Vagina (tissue), 2 donors: ENCODE measurements around the gene RANBP10. TPM values are rescaled to one million over a fixed set of nuclear protein-coding genes. Genes with fewer than 3 reads are reported as not detected.
A peak's percentile ranks its signal among the peaks of the same experiment; 100 is the strongest.

ENCODE experiments used
- DNase-seq, 2 donors: peaks; one replicate each; pipeline ENCODE4 v3.0.0-alpha.2; 2017; ENCODE audit errors: extremely low spot score in 2 of 2
- H3K27ac ChIP-seq: fragments of 200-600 bp; sonication (generic); one replicate; pipeline ENCODE4 v1.5.1; 2019
- H3K27me3 ChIP-seq: fragments of 200-600 bp; sonication (generic); one replicate; pipeline ENCODE4 v1.5.1; 2019
- H3K36me3 ChIP-seq, 2 donors: fragments of 200-600 bp; sonication (generic); one replicate each; pipeline ENCODE4 v1.5.1; 2017 to 2019
- H3K4me1 ChIP-seq: fragments of 200-600 bp; sonication (generic); one replicate; pipeline ENCODE4 v1.5.1; 2019
- H3K4me3 ChIP-seq, 2 donors: fragments of 200-600 bp; sonication (generic); 1 replicate in 1 of 2; 2 replicates in 1 of 2; pipeline ENCODE4 v1.5.1; 2016 to 2019
- H3K9me3 ChIP-seq: fragments of 200-600 bp; sonication (generic); one replicate; pipeline ENCODE4 v1.5.1; 2019
- CTCF ChIP-seq, 3 experiments: fragments of 450-650 bp in 2 of 3; fragments of 200-600 bp in 1 of 3; sonication (generic) in 1 of 3; IDR thresholded peaks; one replicate each; pipeline ENCODE4 v1.5.1; 2017 to 2019; ENCODE audit warnings: antibody characterized with exemption in 3 of 3, mild to moderate bottlenecking in 2 of 3, moderate library complexity in 2 of 3
- POLR2A ChIP-seq, 2 donors: fragments of 450-650 bp; IDR thresholded peaks; one replicate each; pipeline ENCODE4 v1.6.1; 2017; ENCODE audit warnings: antibody characterized with exemption in 2 of 2, mild to moderate bottlenecking in 2 of 2, moderate library complexity in 2 of 2
- POLR2AphosphoS5 ChIP-seq, 2 donors: sonication (generic); formaldehyde crosslinking; IDR thresholded peaks; one replicate each; pipeline ENCODE4 v1.9.0; 2017; ENCODE audit warnings: antibody characterized with exemption in 2 of 2, mild to moderate bottlenecking in 2 of 2, low read depth in 1 of 2; ENCODE audit not compliant: insufficient read depth in 1 of 2
- intact Hi-C: fragments of 100-400 bp; cut with DNase I; formaldehyde crosslinking; loops from one replicate; pipeline ENCODE4 v1.15.1; 2023
- total RNA-seq: library from RNA; depleted of rRNA; stranded (reverse); fragments of >200 nt; gene quantifications from one replicate; pipeline ENCODE4 v1.2.3, GENCODE V29; 2016

Gene RANBP10
- total RNA-seq, 1 donor from 2014 or later, result 17.9 TPM

GRCh38 chr16:67723151-67723910 lies 83.0 kb downstream of the RANBP10 start:
- TF ChIP-seq POLR2AphosphoS5 (IDR thresholded peaks at IDR 0.05; ENCODE audit: insufficient read depth in 1 of 2, low read depth in 1 of 2) (no peak), POLR2A (IDR thresholded peaks at IDR 0.05) (no peak), CTCF (IDR thresholded peaks at IDR 0.05) (no peak)
- intact Hi-C loops, result no loop called here
- no peaks in the 10 kb centered on the region for H3K9me3 ChIP-seq
- peaks cover 0 to 29% of the 10 kb centered on the region in 2 donors for H3K36me3 ChIP-seq
- H3K27ac ChIP-seq, result no peak overlapping the region
- H3K4me1 ChIP-seq, result peaks cover 12% of the 10 kb centered on the region
- no peak for DNase-seq
- H3K4me3 ChIP-seq, result no peak overlapping the region
- no peaks in the 10 kb centered on the region for H3K27me3 ChIP-seq

DNA sequence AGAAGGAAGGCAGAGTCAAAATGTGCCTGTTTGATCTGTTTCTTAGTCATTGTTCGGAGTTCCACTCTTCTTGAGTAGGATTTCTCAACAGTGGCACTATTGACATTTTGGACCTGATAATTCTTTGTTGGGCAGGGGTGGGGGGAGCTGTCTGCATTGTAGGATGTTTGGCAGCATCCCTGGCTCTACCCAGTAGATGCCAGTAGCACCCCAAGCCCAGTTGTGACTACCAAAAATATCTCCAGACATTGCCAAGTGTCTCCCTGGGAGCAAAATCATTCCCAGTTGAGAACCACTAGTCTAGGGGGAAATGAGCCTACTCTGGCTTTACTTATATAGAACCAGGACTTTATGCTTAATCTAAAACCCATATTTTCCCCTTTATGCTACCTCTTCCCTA lies 86.1 kb downstream of the RANBP10 start:
- TF ChIP-seq CTCF (IDR thresholded peaks at IDR 0.05), result no peak
- TF ChIP-seq POLR2A (IDR thresholded peaks at IDR 0.05), result no peak
- TF ChIP-seq POLR2AphosphoS5 (IDR thresholded peaks at IDR 0.05; ENCODE audit: insufficient read depth in 1 of 2, low read depth in 1 of 2), result no peak
- peak overlapping the region; percentile 85 for H3K27ac ChIP-seq
- no peaks in the 10 kb centered on the region for H3K9me3 ChIP-seq
- DNase-seq, result no peak
- H3K36me3 ChIP-seq, result peaks cover 0 to 5% of the 10 kb centered on the region in 2 donors
- peaks cover 27% of the 10 kb centered on the region for H3K4me1 ChIP-seq
- no peaks in the 10 kb centered on the region for H3K27me3 ChIP-seq
- peak overlapping the region; percentile 95 to 96 for H3K4me3 ChIP-seq
- intact Hi-C loops, result no loop called here

DNA sequence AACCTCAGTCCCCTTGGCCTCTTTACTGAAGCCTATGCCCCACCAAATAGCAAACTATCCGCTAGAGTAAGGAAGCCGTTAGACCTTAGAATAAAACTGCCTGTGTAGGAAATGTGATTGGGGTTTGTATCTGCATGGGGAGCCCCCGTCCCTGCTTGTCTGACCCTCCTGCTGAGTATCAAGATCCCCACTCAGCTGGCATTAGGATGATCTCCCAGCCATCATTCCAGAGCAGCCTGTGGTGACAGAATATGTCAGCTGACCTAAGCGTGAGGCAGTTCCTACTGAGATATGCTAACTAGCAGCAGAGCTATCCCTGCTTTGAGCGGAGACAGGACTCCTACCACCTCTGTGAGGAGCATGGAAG lies 86.6 kb downstream of the RANBP10 start:
- Histone ChIP-seq H3K4me3 (peak overlapping the region; percentile 95 to 96), H3K4me1 (peaks cover 27% of the 10 kb centered on the region), H3K36me3 (peaks cover 0 to 5% of the 10 kb centered on the region in 2 donors), H3K27ac (peak overlapping the region; percentile 85), H3K27me3 (no peaks in the 10 kb centered on the region), H3K9me3 (no peaks in the 10 kb centered on the region)
- no peak for DNase-seq
- TF ChIP-seq CTCF (IDR thresholded peaks at IDR 0.05) (no peak), POLR2A (IDR thresholded peaks at IDR 0.05) (no peak), POLR2AphosphoS5 (IDR thresholded peaks at IDR 0.05; ENCODE audit: insufficient read depth in 1 of 2, low read depth in 1 of 2) (no peak)
- intact Hi-C loops, result no loop called here

GRCh38 chr16:67719048-67719777 lies 87.1 kb downstream of the RANBP10 start, which contains the start of gene GFOD2:
Gene GFOD2, minus strand, starts transcription at chr16:67719316. Its CDS starts 33,601 bp downstream, at chr16:67685715.
- Histone ChIP-seq H3K27ac (peak within 1 kb of the TSS; percentile 85), H3K36me3 (peaks cover 0 to 5% of the 10 kb centered on the region in 2 donors), H3K4me1 (peaks cover 27% of the 10 kb centered on the region), H3K9me3 (no peaks in the 10 kb centered on the region), H3K4me3 (peak within 1 kb of the TSS; percentile 95 to 96), H3K27me3 (no peaks in the 10 kb centered on the region)
- intact Hi-C loops, result no loop called here
- DNase-seq, result peak in 1 of 2 donors; percentile 94
- TF ChIP-seq POLR2A (IDR thresholded peaks at IDR 0.05), result peak; percentile 12 to 92
- TF ChIP-seq CTCF (IDR thresholded peaks at IDR 0.05), result no peak
- peak; percentile 94 to 96 for TF ChIP-seq POLR2AphosphoS5 (IDR thresholded peaks at IDR 0.05; ENCODE audit: insufficient read depth in 1 of 2, low read depth in 1 of 2)
